Lower leg skin (tissue), 3 donors: ENCODE measurements around the gene COPS8.

Experiments used
- POLR2A ChIP-seq, 2 donors: fragments of 450-650 bp; IDR thresholded peaks; one replicate each; pipeline ENCODE4 v1.6.1; 2016 to 2017; ENCODE audit warnings: antibody characterized with exemption in 2 of 2, mild to moderate bottlenecking in 1 of 2, moderate library complexity in 1 of 2
- TF ChIP-seq, protein P1 (sequence below), 3 donors: fragments of 450-650 bp; IDR thresholded peaks; one replicate each; pipeline ENCODE4 v1.5.1; 2016; ENCODE audit warnings: antibody characterized with exemption in 3 of 3, mild to moderate bottlenecking in 3 of 3, moderate library complexity in 2 of 3

- TF ChIP-seq, protein P1, sequence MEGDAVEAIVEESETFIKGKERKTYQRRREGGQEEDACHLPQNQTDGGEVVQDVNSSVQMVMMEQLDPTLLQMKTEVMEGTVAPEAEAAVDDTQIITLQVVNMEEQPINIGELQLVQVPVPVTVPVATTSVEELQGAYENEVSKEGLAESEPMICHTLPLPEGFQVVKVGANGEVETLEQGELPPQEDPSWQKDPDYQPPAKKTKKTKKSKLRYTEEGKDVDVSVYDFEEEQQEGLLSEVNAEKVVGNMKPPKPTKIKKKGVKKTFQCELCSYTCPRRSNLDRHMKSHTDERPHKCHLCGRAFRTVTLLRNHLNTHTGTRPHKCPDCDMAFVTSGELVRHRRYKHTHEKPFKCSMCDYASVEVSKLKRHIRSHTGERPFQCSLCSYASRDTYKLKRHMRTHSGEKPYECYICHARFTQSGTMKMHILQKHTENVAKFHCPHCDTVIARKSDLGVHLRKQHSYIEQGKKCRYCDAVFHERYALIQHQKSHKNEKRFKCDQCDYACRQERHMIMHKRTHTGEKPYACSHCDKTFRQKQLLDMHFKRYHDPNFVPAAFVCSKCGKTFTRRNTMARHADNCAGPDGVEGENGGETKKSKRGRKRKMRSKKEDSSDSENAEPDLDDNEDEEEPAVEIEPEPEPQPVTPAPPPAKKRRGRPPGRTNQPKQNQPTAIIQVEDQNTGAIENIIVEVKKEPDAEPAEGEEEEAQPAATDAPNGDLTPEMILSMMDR (IDR thresholded peaks at IDR 0.05) = no peak
- no peak for TF ChIP-seq POLR2A (IDR thresholded peaks at IDR 0.05)
Observed at GRCh38 chr2:237097911-237098702, 12.4 kb downstream of the COPS8 start.
